ENCODE data around the gene RWDD1.
A peak's percentile ranks its signal among the peaks of the same experiment; 100 is the strongest.

Gene RWDD1

DNA sequence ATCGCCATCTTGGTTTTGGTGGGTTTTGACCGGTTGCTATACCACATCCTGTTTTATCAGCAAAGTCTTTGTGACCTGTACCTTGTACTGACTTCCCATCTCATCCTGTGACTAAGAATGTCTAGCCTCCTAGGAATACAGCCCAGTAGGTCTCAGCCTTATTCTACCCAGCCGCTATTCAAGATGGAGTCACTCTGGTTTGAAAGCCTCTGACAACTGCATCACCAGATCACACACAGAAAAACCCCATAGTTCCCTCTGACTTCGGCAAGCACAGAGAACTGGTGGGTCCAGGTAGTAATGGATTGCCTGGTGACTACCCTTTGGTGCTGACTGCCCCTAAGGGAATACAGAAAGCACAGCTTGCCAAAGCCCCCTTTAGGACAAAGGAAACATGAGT is 34.6 kb downstream of the RWDD1 start:
- Histone ChIP-seq H3K36me3 (ENCODE audit: insufficient read depth, insufficient read length, low read length) (no peaks in the 10 kb centered on the region), H3K9ac (ENCODE audit: insufficient read length, low read depth) (no peak overlapping the region), H3K4me1 (ENCODE audit: insufficient read depth, insufficient read length) (no peaks in the 10 kb centered on the region), H3K4me3 (ENCODE audit: insufficient read length, low read depth) (no peak overlapping the region), H3K27me3 (ENCODE audit: insufficient read depth, insufficient read length) (no peaks in the 10 kb centered on the region), H3K9me3 (ENCODE audit: insufficient read depth, low read length) (no peaks in the 10 kb centered on the region)
- TF ChIP-seq SUZ12 (IDR thresholded peaks at IDR 0.05; ENCODE audit: extremely low read depth, insufficient read depth, insufficient read length) = no peak
- no peak for TF ChIP-seq ZNF274 (IDR thresholded peaks at IDR 0.05; ENCODE audit: low read depth, low read length)
- TF ChIP-seq YY1 (IDR thresholded peaks at IDR 0.05; ENCODE audit: insufficient read depth, insufficient read length) = no peak
- no peak for DNase-seq (ENCODE audit: low read depth, low spot score)

GRCh38 chr6:116611056-116611455 is 39.8 kb downstream of the RWDD1 start:
- Histone ChIP-seq H3K9me3 (ENCODE audit: insufficient read depth, low read length) (no peaks in the 10 kb centered on the region), H3K27me3 (ENCODE audit: insufficient read depth, insufficient read length) (no peaks in the 10 kb centered on the region), H3K4me3 (ENCODE audit: insufficient read length, low read depth) (no peak overlapping the region), H3K4me1 (ENCODE audit: insufficient read depth, insufficient read length) (no peaks in the 10 kb centered on the region), H3K36me3 (ENCODE audit: insufficient read depth, insufficient read length, low read length) (no peaks in the 10 kb centered on the region), H3K9ac (ENCODE audit: insufficient read length, low read depth) (no peak overlapping the region)
- no peak for TF ChIP-seq ZNF274 (IDR thresholded peaks at IDR 0.05; ENCODE audit: low read depth, low read length)
- no peak for TF ChIP-seq SUZ12 (IDR thresholded peaks at IDR 0.05; ENCODE audit: extremely low read depth, insufficient read depth, insufficient read length)
- no peak for TF ChIP-seq YY1 (IDR thresholded peaks at IDR 0.05; ENCODE audit: insufficient read depth, insufficient read length)
- DNase-seq (ENCODE audit: low read depth, low spot score) = no peak

GRCh38 chr6:116615937-116616736 is 44.8 kb downstream of the RWDD1 start, which contains the start of gene RSPH4A:
TSS of gene RSPH4A (plus strand) at chr6:116616479. CDS start at chr6:116616624, 145 bp downstream.
- TF ChIP-seq SUZ12 (IDR thresholded peaks at IDR 0.05; ENCODE audit: extremely low read depth, insufficient read depth, insufficient read length) = no peak
- no peak for TF ChIP-seq ZNF274 (IDR thresholded peaks at IDR 0.05; ENCODE audit: low read depth, low read length)
- peak within 1 kb of the TSS; percentile 78 for H3K4me3 ChIP-seq (ENCODE audit: insufficient read length, low read depth)
- DNase-seq (ENCODE audit: low read depth, low spot score) = peak; percentile 86

GRCh38 chr6:116616737-116617053 is 45.4 kb downstream of the RWDD1 start:
- no peaks in the 10 kb centered on the region for H3K36me3 ChIP-seq (ENCODE audit: insufficient read depth, insufficient read length, low read length)
- DNase-seq (ENCODE audit: low read depth, low spot score) = no peak
- H3K27me3 ChIP-seq (ENCODE audit: insufficient read depth, insufficient read length) = peaks cover 24% of the 10 kb centered on the region
- TF ChIP-seq ZNF274 (IDR thresholded peaks at IDR 0.05; ENCODE audit: low read depth, low read length) (no peak), SUZ12 (IDR thresholded peaks at IDR 0.05; ENCODE audit: extremely low read depth, insufficient read depth, insufficient read length) (no peak), YY1 (IDR thresholded peaks at IDR 0.05; ENCODE audit: insufficient read depth, insufficient read length) (no peak)
- no peaks in the 10 kb centered on the region for H3K9me3 ChIP-seq (ENCODE audit: insufficient read depth, low read length)
- H3K4me1 ChIP-seq (ENCODE audit: insufficient read depth, insufficient read length) = peaks cover 3% of the 10 kb centered on the region
- no peak overlapping the region for H3K9ac ChIP-seq (ENCODE audit: insufficient read length, low read depth)
- H3K4me3 ChIP-seq (ENCODE audit: insufficient read length, low read depth) = peak overlapping the region; percentile 46

More at GRCh38 chr6:116615937-116616736, 44.8 kb downstream of the RWDD1 start, which contains the start of gene RSPH4A:
- H3K4me1 ChIP-seq (ENCODE audit: insufficient read depth, insufficient read length) = peaks cover 3% of the 10 kb centered on the region
- no peaks in the 10 kb centered on the region for H3K36me3 ChIP-seq (ENCODE audit: insufficient read depth, insufficient read length, low read length)
- H3K27me3 ChIP-seq (ENCODE audit: insufficient read depth, insufficient read length) = peaks cover 24% of the 10 kb centered on the region
- H3K9me3 ChIP-seq (ENCODE audit: insufficient read depth, low read length) = no peaks in the 10 kb centered on the region
- peak within 1 kb of the TSS; percentile 81 for H3K9ac ChIP-seq (ENCODE audit: insufficient read length, low read depth)

DNA sequence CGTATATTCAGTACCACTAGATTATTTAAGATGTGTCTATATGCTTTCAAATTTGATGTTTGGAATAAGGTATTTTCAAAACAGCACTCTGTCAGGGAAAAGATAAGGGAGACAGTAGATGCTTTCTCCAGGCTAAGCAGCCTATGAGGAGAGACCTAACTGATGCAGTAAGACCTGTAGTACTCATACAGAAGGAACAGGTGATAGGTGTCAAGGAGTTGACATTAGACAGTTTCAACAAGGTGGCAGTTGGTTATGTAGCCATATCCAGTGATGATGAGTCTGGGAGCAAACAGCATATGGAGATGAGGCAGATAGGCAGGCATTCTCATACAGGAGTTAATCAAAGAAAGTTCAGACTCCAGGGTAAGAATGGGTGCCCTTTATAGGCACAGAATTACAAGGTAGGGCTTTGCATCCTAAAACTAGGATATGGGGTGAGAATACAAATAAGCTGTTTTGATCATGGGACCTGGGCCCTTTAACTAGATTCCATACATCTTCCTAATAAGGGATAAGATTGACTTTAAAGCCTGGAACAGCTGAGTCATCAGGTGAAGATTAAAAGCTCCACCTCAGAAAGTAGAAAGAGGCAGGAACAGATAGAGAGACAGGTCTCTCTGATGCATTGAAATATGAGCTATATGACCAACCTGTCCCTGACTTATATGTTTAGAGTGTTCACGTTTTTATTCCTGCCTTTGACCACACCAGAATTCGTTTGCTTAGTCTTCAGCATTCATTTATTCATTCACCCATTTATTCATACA is 52.9 kb downstream of the RWDD1 start:
- H3K9me3 ChIP-seq (ENCODE audit: insufficient read depth, low read length) = no peaks in the 10 kb centered on the region
- H3K9ac ChIP-seq (ENCODE audit: insufficient read length, low read depth) = no peak overlapping the region
- H3K4me3 ChIP-seq (ENCODE audit: insufficient read length, low read depth) = no peak overlapping the region
- H3K27me3 ChIP-seq (ENCODE audit: insufficient read depth, insufficient read length) = no peaks in the 10 kb centered on the region
- H3K4me1 ChIP-seq (ENCODE audit: insufficient read depth, insufficient read length) = no peaks in the 10 kb centered on the region
- DNase-seq (ENCODE audit: low read depth, low spot score) = no peak
- no peak for TF ChIP-seq SUZ12 (IDR thresholded peaks at IDR 0.05; ENCODE audit: extremely low read depth, insufficient read depth, insufficient read length)
- no peak for TF ChIP-seq YY1 (IDR thresholded peaks at IDR 0.05; ENCODE audit: insufficient read depth, insufficient read length)
- TF ChIP-seq ZNF274 (IDR thresholded peaks at IDR 0.05; ENCODE audit: low read depth, low read length) = no peak
- H3K36me3 ChIP-seq (ENCODE audit: insufficient read depth, insufficient read length, low read length) = no peaks in the 10 kb centered on the region

DNA sequence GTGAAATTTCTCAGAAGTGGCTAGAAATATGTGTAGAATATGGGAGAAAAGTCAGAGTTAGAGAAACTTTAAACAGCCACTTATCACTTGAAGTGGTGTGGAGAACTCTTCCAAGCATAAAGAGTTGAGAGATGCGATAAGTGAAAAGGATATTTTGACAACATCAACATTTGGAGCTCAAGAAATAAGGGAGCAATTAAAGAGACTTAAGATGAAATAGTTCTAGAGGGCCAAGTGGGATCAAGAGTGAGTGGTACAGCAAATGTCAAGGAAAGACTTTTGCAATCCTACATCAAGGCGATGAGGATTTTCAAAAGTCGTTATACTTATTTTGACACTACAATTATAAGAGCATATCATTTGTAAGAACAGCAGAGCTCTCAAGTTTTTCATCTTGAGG is 54.6 kb downstream of the RWDD1 start:
- TF ChIP-seq SUZ12 (IDR thresholded peaks at IDR 0.05; ENCODE audit: extremely low read depth, insufficient read depth, insufficient read length) (no peak), YY1 (IDR thresholded peaks at IDR 0.05; ENCODE audit: insufficient read depth, insufficient read length) (no peak), ZNF274 (IDR thresholded peaks at IDR 0.05; ENCODE audit: low read depth, low read length) (no peak)
- Histone ChIP-seq H3K9ac (ENCODE audit: insufficient read length, low read depth) (no peak overlapping the region), H3K27me3 (ENCODE audit: insufficient read depth, insufficient read length) (no peaks in the 10 kb centered on the region), H3K4me1 (ENCODE audit: insufficient read depth, insufficient read length) (no peaks in the 10 kb centered on the region), H3K9me3 (ENCODE audit: insufficient read depth, low read length) (no peaks in the 10 kb centered on the region), H3K4me3 (ENCODE audit: insufficient read length, low read depth) (no peak overlapping the region), H3K36me3 (ENCODE audit: insufficient read depth, insufficient read length, low read length) (no peaks in the 10 kb centered on the region)
- DNase-seq (ENCODE audit: low read depth, low spot score) = no peak

- H3K4me3 ChIP-seq (ENCODE audit: insufficient read length, low read depth) = no peak overlapping the region
- H3K27me3 ChIP-seq (ENCODE audit: insufficient read depth, insufficient read length) = no peaks in the 10 kb centered on the region
- peaks cover 12% of the 10 kb centered on the region for H3K36me3 ChIP-seq (ENCODE audit: insufficient read depth, insufficient read length, low read length)
- TF ChIP-seq YY1 (IDR thresholded peaks at IDR 0.05; ENCODE audit: insufficient read depth, insufficient read length) (no peak), ZNF274 (IDR thresholded peaks at IDR 0.05; ENCODE audit: low read depth, low read length) (no peak), SUZ12 (IDR thresholded peaks at IDR 0.05; ENCODE audit: extremely low read depth, insufficient read depth, insufficient read length) (no peak)
- no peaks in the 10 kb centered on the region for H3K4me1 ChIP-seq (ENCODE audit: insufficient read depth, insufficient read length)
- H3K9ac ChIP-seq (ENCODE audit: insufficient read length, low read depth) = no peak overlapping the region
- no peaks in the 10 kb centered on the region for H3K9me3 ChIP-seq (ENCODE audit: insufficient read depth, low read length)
- no peak for DNase-seq (ENCODE audit: low read depth, low spot score)
These were observed 58.3 kb downstream of the RWDD1 start for GRCh38 chr6:116629563-116629981.

All from NT2/D1 (cell line).